SIG-M5 treated with dmso at 0.1 percent for 504 hours (cell line): ENCODE data around the gene B3GNT3.

Experiments
- DNase-seq: peaks from one replicate; lab custom pipeline; 2025; ENCODE audit not compliant: unreplicated experiment; lab: John Stamatoyannopoulos, UW

The B3GNT3 gene

GRCh38 chr19:17831419-17831888, 36.5 kb downstream of the B3GNT3 start:
- no peak for DNase-seq

- no peak for DNase-seq
Observed at GRCh38 chr19:17832443-17833208, 37.7 kb downstream of the B3GNT3 start.

- no peak for DNase-seq
Observed at GRCh38 chr19:17834350-17835181, 39.6 kb downstream of the B3GNT3 start.

GRCh38 chr19:17835182-17836006, 40.5 kb downstream of the B3GNT3 start:
- DNase-seq = no peak

- no peak for DNase-seq
Observed at GRCh38 chr19:17836530-17836929, 41.6 kb downstream of the B3GNT3 start.

- no peak for DNase-seq
Observed at GRCh38 chr19:17837972-17838371, 43.0 kb downstream of the B3GNT3 start.

GRCh38 chr19:17840019-17840418, 45.1 kb downstream of the B3GNT3 start:
- DNase-seq = no peak

- DNase-seq = no peak
Observed at GRCh38 chr19:17841371-17841809, 46.5 kb downstream of the B3GNT3 start.

- no peak for DNase-seq
Observed at GRCh38 chr19:17841810-17842662, 47.1 kb downstream of the B3GNT3 start.

- DNase-seq = no peak
Observed at GRCh38 chr19:17842663-17843291, 47.8 kb downstream of the B3GNT3 start.

GRCh38 chr19:17843292-17843827, 48.4 kb downstream of the B3GNT3 start:
- DNase-seq = no peak

- DNase-seq = no peak
Observed at GRCh38 chr19:17843908-17844490, 49.1 kb downstream of the B3GNT3 start.

GRCh38 chr19:17846146-17846545, 51.2 kb downstream of the B3GNT3 start:
- no peak for DNase-seq

- no peak for DNase-seq
Observed at GRCh38 chr19:17847538-17848366, 52.8 kb downstream of the B3GNT3 start, which contains the start of gene JAK3. Gene JAK3, minus strand, starts transcription at chr19:17847982. Its CDS starts 3,565 bp downstream, at chr19:17844417.

GRCh38 chr19:17848595-17849292, 53.8 kb downstream of the B3GNT3 start:
- DNase-seq = no peak

- no peak for DNase-seq
Observed at GRCh38 chr19:17854061-17854460, 59.1 kb downstream of the B3GNT3 start.
